NCI-H2107 treated with DMSO at 0.1 percent for 48 hours (cell line): ENCODE measurements around the gene MT2A.

Experiments
- DNase-seq: peaks from one replicate; lab custom pipeline; 2025; ENCODE audit not compliant: unreplicated experiment; lab: John Stamatoyannopoulos, UW

The MT2A gene

DNA sequence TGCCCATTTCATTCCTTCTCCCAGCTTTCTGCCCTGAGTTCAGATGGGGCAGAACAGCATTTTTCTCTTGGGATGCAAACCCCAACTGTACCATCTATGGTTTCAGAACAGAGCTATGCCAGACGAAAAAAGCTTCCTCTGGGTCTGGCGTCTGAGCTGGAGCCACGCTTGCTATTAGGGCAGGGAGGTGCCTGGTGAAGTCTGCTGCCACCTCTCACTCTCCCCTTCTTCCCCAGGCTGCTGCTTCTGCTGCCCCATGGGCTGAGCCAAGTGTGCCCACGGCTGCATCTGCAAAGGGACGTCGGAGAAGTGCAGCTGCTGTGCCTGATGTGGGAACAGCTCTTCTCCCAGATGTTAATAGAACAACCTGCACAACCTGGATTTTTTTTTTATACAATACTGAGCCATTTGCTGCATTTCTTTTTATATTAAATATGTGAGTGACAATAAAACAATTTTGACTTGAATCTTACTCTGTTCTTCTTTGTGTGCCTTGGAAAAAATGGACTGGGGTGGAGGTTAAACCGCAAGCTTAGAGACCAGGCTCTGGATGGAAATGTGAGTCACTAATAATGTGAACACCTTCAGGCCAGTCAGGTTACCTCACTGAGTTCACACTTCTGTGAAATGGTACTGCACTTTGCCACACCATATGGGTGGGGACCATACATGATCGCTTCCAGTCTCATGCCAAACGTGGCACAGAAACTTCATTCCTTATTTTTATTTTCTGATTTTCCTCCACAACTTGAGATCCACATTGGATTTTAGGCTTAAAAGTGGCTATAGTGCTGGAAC, 28.4 kb downstream of the MT2A start:
- DNase-seq, result no peak

DNA sequence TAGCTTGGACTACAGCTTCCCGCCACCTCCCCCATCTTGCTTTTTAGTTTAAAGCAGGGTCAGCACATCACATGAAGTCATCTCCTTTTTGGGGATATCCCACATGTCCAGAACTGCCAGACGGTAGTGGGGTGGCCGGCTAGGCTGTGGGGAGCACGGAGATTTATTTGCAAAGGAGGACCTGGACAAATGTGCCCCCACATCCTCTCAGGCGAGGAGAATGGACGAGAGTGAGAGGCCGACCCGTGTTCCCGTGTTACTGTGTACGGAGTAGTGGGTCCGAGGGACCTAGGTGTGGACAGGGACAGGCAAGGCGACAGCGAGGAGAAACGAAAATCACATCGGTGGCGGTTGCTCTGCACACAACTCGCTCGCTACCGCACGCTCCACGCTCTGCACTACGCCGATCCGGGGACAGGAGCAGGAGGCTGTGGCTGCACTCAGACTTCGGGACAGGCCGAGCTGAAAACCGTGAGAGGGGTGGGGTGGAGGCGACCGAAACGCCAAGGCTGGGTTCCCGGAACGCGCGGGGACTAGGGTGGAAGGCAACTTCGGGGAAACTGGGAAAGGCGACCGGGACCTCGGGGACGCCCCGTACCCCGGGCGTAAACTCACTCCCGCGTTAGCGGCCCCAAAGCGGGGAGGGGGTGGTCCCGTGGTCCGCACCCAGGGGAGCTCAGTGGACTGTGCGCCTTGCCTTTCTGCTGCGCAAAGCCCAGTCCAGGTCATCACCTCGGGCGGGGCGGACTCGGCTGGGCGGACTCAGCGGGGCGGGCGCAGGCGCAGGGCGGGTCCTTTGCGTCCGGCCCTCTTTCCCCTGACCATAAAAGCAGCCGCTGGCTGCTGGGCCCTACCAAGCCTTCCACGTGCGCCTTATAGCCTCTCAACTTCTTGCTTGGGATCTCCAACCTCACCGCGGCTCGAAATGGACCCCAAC, 29.7 kb downstream of the MT2A start, which contains the start of gene MT1A:
TSS of gene MT1A (plus strand) at position 853 of the 937 bp plus-strand sequence. CDS start at position 926, 73 bp downstream.
- no peak for DNase-seq

GRCh38 chr16:56639045-56639444, 30.7 kb downstream of the MT2A start:
- no peak for DNase-seq

GRCh38 chr16:56640076-56640475, 31.7 kb downstream of the MT2A start:
- no peak for DNase-seq

GRCh38 chr16:56641166-56641565, 32.8 kb downstream of the MT2A start:
- DNase-seq, result no peak

DNA sequence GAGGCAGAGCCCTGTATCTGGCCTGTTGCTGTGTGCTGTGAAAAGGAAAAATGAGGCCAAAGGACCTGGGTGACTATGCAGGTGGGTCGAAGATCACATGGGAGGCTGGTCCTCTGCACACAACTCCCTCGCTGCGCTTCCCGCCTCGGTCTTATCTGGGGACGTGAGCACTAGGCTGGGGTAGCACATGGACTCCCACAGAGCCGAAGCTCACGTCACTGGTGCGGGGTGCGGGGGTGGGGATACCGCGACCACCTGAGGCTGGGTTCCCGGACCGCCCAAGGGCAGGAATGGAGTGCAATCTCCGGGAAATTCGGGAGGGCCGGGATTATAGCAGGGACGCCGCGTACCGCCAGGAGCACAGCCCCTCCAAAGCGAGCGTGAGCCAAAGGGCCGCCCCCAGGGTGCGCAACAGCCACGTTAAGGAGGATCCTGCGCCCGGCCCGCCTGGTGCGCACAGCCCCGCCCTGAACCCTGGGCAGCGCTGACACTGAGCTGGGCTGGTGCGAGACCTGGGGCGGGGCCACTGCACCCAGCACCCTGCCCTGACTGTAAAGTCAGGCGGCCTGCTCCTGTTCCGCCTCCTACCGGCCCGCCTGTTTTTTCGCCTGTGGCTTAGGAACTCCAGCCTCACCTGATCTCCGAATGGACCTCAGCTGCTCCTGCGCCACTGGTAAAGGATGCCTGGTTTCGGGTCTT, 34.8 kb downstream of the MT2A start:
- DNase-seq, result peak; percentile 16

- DNase-seq, result no peak
Measured at GRCh38 chr16:56643833-56644232, 35.4 kb downstream of the MT2A start.

DNA sequence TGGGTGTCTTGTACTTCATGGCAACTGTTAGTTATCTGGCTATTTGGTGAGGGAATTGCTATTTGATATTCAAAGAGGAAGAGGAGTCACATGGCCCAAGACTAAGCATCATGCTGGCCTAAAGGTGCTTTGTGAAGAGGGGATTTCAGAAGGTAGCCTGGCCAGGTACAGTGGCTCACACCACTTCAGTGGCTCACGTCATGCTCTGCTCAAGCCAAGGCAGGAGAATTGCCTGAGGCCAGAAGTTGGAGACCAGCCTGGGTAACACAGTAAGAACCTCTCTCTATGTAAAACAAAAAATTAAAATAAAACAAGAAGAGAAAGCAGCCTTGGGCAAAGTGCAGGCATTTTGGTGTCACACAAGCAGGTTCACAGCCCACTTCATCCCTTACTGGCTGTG, 36.9 kb downstream of the MT2A start:
- no peak for DNase-seq

DNA sequence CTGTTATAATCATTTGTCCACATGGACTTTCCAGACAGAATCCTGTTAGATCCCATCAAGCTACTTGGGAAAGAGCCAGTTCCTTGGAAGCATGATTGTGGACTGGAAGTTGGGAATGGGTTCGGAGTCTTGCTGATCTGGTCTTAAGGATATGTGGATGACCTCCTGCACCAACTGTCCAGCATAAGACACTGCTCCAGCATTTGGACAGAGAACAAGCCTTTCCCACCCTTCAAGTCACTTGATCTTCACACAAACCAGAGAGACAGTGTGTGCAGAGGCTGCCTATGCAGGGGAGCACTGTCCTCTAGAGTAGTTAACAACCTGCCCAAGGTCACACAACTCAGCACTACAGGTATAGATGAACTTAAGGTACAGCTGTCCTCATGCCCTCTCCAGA, 37.5 kb downstream of the MT2A start:
- no peak for DNase-seq

DNA sequence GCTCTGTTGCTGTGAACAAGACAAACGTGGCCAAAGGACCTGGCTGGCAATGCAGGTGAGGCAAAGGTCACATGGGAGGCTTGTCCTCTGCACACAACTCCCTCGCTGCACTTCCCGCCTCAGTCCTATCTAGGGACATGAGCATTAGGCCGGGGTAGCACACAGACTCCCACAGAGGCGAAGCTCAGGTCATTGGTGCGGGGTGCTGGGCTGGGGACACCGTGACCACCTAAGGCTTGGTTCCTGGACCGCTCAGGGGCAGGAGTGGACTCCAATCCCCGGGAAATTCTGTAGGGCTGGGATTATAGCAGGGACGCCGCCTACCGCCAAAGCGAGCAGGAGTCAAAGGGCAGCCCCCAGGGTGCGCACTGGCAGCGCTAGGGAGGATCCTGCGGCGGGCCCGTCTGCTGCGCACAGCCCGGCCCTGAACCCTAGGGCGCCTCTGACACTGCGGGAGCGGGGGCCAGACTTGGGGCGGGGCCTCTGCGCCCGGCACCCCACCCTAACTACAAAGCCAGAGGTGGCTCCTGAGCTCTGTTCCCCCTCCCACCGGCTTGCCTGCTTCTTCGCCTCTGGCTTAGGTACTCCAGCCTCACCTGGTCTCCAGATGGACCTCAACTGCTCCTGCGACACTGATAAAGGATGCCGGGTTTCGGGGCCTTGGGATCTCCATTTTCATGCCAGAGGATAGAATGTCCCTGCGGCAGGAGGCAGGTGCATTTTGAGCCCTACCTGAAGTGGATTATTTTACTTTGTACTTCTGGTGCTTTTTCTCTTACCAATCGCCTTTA, 39.5 kb downstream of the MT2A start:
- DNase-seq, result no peak

GRCh38 chr16:56649271-56649670, 40.9 kb downstream of the MT2A start:
- no peak for DNase-seq

DNA sequence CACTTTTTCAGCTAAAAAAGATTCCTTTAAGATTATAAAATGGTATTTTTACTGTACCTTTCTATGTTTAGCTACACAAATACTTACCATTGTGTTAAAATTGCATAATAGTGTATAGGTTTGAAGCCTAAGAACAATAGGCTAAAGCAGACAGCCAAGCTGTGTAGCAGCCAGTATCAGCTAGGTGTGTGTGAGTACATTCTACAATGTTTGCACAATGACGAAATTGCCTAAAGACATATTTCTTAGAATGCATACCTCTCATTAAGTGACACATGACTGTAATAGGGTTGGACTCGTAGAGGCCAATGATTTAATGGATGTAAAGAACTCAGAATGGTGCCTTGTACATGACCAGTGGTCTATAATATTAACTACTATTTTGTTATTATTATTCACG, 41.4 kb downstream of the MT2A start:
- DNase-seq, result no peak

DNA sequence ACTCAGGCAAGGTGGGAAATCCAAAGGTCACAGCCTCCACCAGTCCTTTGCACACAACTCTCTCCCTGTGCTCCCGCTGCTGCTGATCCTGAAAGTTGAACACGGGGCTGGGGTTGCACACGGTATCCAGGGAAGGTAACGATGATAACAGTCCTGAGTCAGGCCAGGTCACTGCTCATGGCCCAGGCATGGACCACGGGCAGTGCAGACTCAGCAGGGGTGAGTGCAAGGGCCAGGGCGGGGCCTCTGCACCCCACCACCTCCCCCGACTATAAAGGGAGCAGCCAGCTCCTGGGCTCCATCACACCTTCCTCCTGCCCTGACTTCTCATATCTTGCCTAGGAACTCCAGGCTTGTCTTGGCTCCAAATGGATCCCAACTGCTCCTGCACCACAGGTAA, 43.2 kb downstream of the MT2A start, which contains the start of gene MT1B:
TSS of gene MT1B (plus strand) at position 301 of the 400 bp plus-strand sequence. CDS start at position 369, 68 bp downstream.
- DNase-seq, result no peak

- DNase-seq, result no peak
Measured at GRCh38 chr16:56652600-56652999, 44.2 kb downstream of the MT2A start.

DNA sequence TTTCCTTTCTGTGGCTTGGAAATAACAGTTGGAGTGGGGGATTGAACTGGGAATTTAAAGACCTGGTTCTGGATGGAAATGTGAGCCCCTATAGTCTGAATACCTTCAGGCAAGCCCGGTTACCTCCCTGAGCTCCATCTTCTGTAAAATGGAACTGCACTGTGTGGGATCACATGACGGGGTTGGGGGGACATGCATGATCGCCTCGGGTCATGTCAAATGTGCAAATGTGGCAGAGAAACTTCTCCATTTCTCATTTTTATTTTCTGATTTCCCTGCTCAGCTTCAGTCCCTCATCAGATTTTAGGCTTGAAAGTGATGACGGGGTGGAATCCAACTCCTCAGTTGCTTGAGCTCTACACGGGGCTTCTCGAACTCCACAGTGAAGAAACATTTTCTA, 44.8 kb downstream of the MT2A start:
- no peak for DNase-seq

GRCh38 chr16:56657555-56658326, 49.4 kb downstream of the MT2A start, which contains the start of gene MT1F:
Gene MT1F (plus strand): TSS chr16:56657959. CDS start chr16:56658059, 100 bp downstream.
- DNase-seq, result no peak

GRCh38 chr16:56658327-56658875, 50.0 kb downstream of the MT2A start:
- no peak for DNase-seq
